HPDE6-E6E7 (cell line): ENCODE results near the gene IL1A.

Source experiments
- DNase-seq: peaks from one replicate; pipeline ENCODE4 v3.0.0; 2011; ENCODE audit warnings: missing footprints; ENCODE audit errors: extremely low spot score

IL1A gene

GRCh38 chr2:112793449-112793978, 9.2 kb upstream of the IL1A start:
- DNase-seq = no peak

GRCh38 chr2:112792419-112792818, 8.1 kb upstream of the IL1A start:
- DNase-seq = no peak

- DNase-seq = no peak
These were observed 7.5 kb upstream of the IL1A start for GRCh38 chr2:112791693-112792230.

GRCh38 chr2:112791019-112791418, 6.7 kb upstream of the IL1A start:
- DNase-seq = no peak

GRCh38 chr2:112790305-112790704, 6.0 kb upstream of the IL1A start:
- no peak for DNase-seq

GRCh38 chr2:112789186-112789585, 4.9 kb upstream of the IL1A start:
- DNase-seq = no peak

- DNase-seq = no peak
These were observed 4.4 kb upstream of the IL1A start for GRCh38 chr2:112788653-112789052.

GRCh38 chr2:112787729-112788393, 3.6 kb upstream of the IL1A start:
- DNase-seq = no peak

GRCh38 chr2:112787294-112787693, 3.0 kb upstream of the IL1A start:
- no peak for DNase-seq

GRCh38 chr2:112783187-112783714, 1.0 kb downstream of the IL1A start:
- no peak for DNase-seq

- DNase-seq = no peak
These were observed 2.0 kb downstream of the IL1A start for GRCh38 chr2:112782234-112782799.

GRCh38 chr2:112779598-112779997, 4.7 kb downstream of the IL1A start:
- DNase-seq = no peak

GRCh38 chr2:112777036-112777435, 7.3 kb downstream of the IL1A start:
- no peak for DNase-seq

GRCh38 chr2:112776113-112776512, 8.2 kb downstream of the IL1A start:
- DNase-seq = no peak

- DNase-seq = no peak
These were observed 9.6 kb downstream of the IL1A start for GRCh38 chr2:112774536-112775285.

GRCh38 chr2:112773556-112773955, 10.7 kb downstream of the IL1A start:
- DNase-seq = no peak

- no peak for DNase-seq
These were observed 11.3 kb downstream of the IL1A start for GRCh38 chr2:112772911-112773475.

GRCh38 chr2:112772322-112772721, 12.0 kb downstream of the IL1A start:
- no peak for DNase-seq

- DNase-seq = no peak
These were observed 15.9 kb downstream of the IL1A start for GRCh38 chr2:112768432-112768831.

- DNase-seq = no peak
These were observed 16.5 kb downstream of the IL1A start for GRCh38 chr2:112767693-112768330.

GRCh38 chr2:112765251-112765650, 19.0 kb downstream of the IL1A start:
- DNase-seq = no peak
